Naive thymus-derived CD4-positive, alpha-beta T cell (primary cell): ENCODE results near the gene BTG1. TPM values are rescaled to one million over a fixed set of nuclear protein-coding genes. Genes with fewer than 3 reads are reported as not detected.

Source experiments
- ATAC-seq: fragments of 150-1000 bp; cut with Tn5 transposase; 2 replicates; pipeline ENCODE4 v1.10.0; 2021; ENCODE audit warnings: mild to moderate bottlenecking, moderate library complexity
- CTCF ChIA-PET: fragments of 350-600 bp; sonication (Branson Sonifier 250); formaldehyde crosslinking; loops from one replicate; lab custom pipeline; 2021; ENCODE audit warnings: antibody characterized with exemption; lab: Charles Lee
- POLR2A ChIA-PET: fragments of 350-600 bp; sonication (Branson Sonifier 250); formaldehyde crosslinking; loops from one replicate; lab custom pipeline; 2021; ENCODE audit warnings: antibody characterized with exemption, inconsistent platforms; lab: Charles Lee
- DNase-seq, 9 donors: peaks; one replicate each; pipeline versions ENCODE4 v3.0.0 to v3.0.0-alpha.2; 2020 to 2022; ENCODE audit warnings: mixed read lengths in 1 of 9
- H3K27ac ChIP-seq: one replicate; pipeline ENCODE4 v1.7.0; 2013; ENCODE audit warnings: mild to moderate bottlenecking, low read depth, low read length, moderate library complexity
- H3K27me3 ChIP-seq, 2 donors: one replicate each; pipeline ENCODE4 v1.7.0; 2013; ENCODE audit warnings: low read length in 2 of 2, mild to moderate bottlenecking in 2 of 2, moderate library complexity in 2 of 2; ENCODE audit not compliant: control insufficient read depth in 2 of 2, insufficient read depth in 2 of 2
- H3K36me3 ChIP-seq, 3 experiments: 1 replicate in 2 of 3; 2 replicates in 1 of 3; pipeline ENCODE4 v1.7.0; 2013; ENCODE audit warnings: low read length in 3 of 3, mild to moderate bottlenecking in 3 of 3, moderate library complexity in 1 of 3; ENCODE audit not compliant: insufficient read depth in 3 of 3, control insufficient read depth in 2 of 3
- H3K4me1 ChIP-seq, 2 donors: one replicate each; pipeline ENCODE4 v1.7.0; 2013; ENCODE audit warnings: low read length in 2 of 2, mild to moderate bottlenecking in 2 of 2, moderate library complexity in 1 of 2; ENCODE audit not compliant: control insufficient read depth in 2 of 2, insufficient read depth in 2 of 2
- H3K4me3 ChIP-seq: 2 replicates; pipeline ENCODE4 v1.7.0; 2013; ENCODE audit warnings: mild to moderate bottlenecking, low read length
- H3K9me3 ChIP-seq, 3 experiments: 1 replicate in 2 of 3; 2 replicates in 1 of 3; pipeline ENCODE4 v1.7.0; 2013; ENCODE audit warnings: low read length in 3 of 3; ENCODE audit not compliant: control insufficient read depth in 2 of 3
- H3K27ac Mint-ChIP-seq, 9 donors: one replicate each; pipeline ENCODE4 v1.8.0; 2020 to 2022; ENCODE audit warnings: mixed read lengths in 9 of 9, mild to moderate bottlenecking in 8 of 9, moderate library complexity in 5 of 9, inconsistent platforms in 2 of 9
- H3K27me3 Mint-ChIP-seq, 5 donors: one replicate each; pipeline ENCODE4 v1.8.0; 2021 to 2022; ENCODE audit warnings: mixed read lengths in 5 of 5, mild to moderate bottlenecking in 1 of 5
- H3K36me3 Mint-ChIP-seq, 5 donors: one replicate each; pipeline ENCODE4 v1.8.0; 2020 to 2022; ENCODE audit warnings: mixed read lengths in 5 of 5, mild to moderate bottlenecking in 3 of 5, inconsistent platforms in 1 of 5
- H3K4me1 Mint-ChIP-seq, 7 donors: one replicate each; pipeline ENCODE4 v1.8.0; 2020 to 2022; ENCODE audit warnings: mixed read lengths in 7 of 7, mild to moderate bottlenecking in 3 of 7, inconsistent platforms in 1 of 7
- H3K4me3 Mint-ChIP-seq, 10 donors: one replicate each; pipeline ENCODE4 v1.8.0; 2020 to 2022; ENCODE audit warnings: mild to moderate bottlenecking in 10 of 10, mixed read lengths in 10 of 10, moderate library complexity in 6 of 10, inconsistent platforms in 2 of 10
- H3K9me3 Mint-ChIP-seq, 11 donors: one replicate each; pipeline ENCODE4 v1.8.0; 2020 to 2022; ENCODE audit warnings: mixed read lengths in 11 of 11, mild to moderate bottlenecking in 4 of 11, inconsistent platforms in 1 of 11, moderate library complexity in 1 of 11
- intact Hi-C, 2 donors: fragments of 100-400 bp; cut with micrococcal nuclease; formaldehyde crosslinking; loops; one replicate each; pipeline ENCODE4 v1.15.1; 2023
- polyA plus RNA-seq, 2 donors: library from polyadenylated mRNA; unstranded; fragments of 300-500 nt; fragmentation: Illumina TruSeq; gene quantifications; one replicate each; pipeline ENCODE4 v1.2.3, GENCODE V29; 2021
- total RNA-seq, 6 experiments: library from RNA in 5 of 6; stranded (reverse) in 5 of 6; gene quantifications; 1 replicate in 5 of 6; 2 replicates in 1 of 6; pipeline ENCODE4 v1.2.3 and lab custom pipeline; 2021 to 2026

Gene BTG1
- total and polyA plus RNA-seq, 7 experiments from 2014 or later: 188 to 1,246 (median 571) TPM

- peak; percentile 19 for ATAC-seq
- Mint-ChIP-seq H3K4me3 (peak overlapping the region; percentile 83 to 100 (median 98)), H3K4me1 (peaks cover 55 to 86% (median 72%) of the 10 kb centered on the region in 7 donors), H3K27me3 (no peaks in the 10 kb centered on the region), H3K9me3 (peaks cover 0 to 5% (median 0%) of the 10 kb centered on the region in 11 donors), H3K36me3 (peaks cover 13 to 44% (median 38%) of the 10 kb centered on the region in 5 donors), H3K27ac (peak overlapping the region; percentile 87 to 100 (median 98))
- DNase-seq: no peak
- intact Hi-C loops: loop anchor here (1.0 to 5.0 kb wide), 2 partner anchors 78 to 447 kb away; no protein-coding TSS in a partner anchor
- peak overlapping the region; percentile 46 for H3K4me3 ChIP-seq
- no peaks in the 10 kb centered on the region for H3K9me3 ChIP-seq
- peak overlapping the region; percentile 91 for H3K27ac ChIP-seq
- peaks cover 51 to 53% of the 10 kb centered on the region in 2 donors for H3K4me1 ChIP-seq
- POLR2A ChIA-PET: interaction anchor here (0.6 to 12.8 kb wide), 26 partner anchors 11 to 750 kb away, joined by 3 to 267 read pairs (median 8); partner anchors contain the start of gene BTG1
- H3K27me3 ChIP-seq: no peaks in the 10 kb centered on the region
- peaks cover 0 to 14% (median 2%) of the 10 kb centered on the region in 3 experiments for H3K36me3 ChIP-seq
- CTCF ChIA-PET: interaction anchor here (0.7 to 1.0 kb wide), 4 partner anchors 20 to 432 kb away, joined by 3 to 5 read pairs (median 3); no protein-coding TSS in a partner anchor
Measured at GRCh38 chr12:92134638-92135274, 10.9 kb downstream of the BTG1 start.

DNA sequence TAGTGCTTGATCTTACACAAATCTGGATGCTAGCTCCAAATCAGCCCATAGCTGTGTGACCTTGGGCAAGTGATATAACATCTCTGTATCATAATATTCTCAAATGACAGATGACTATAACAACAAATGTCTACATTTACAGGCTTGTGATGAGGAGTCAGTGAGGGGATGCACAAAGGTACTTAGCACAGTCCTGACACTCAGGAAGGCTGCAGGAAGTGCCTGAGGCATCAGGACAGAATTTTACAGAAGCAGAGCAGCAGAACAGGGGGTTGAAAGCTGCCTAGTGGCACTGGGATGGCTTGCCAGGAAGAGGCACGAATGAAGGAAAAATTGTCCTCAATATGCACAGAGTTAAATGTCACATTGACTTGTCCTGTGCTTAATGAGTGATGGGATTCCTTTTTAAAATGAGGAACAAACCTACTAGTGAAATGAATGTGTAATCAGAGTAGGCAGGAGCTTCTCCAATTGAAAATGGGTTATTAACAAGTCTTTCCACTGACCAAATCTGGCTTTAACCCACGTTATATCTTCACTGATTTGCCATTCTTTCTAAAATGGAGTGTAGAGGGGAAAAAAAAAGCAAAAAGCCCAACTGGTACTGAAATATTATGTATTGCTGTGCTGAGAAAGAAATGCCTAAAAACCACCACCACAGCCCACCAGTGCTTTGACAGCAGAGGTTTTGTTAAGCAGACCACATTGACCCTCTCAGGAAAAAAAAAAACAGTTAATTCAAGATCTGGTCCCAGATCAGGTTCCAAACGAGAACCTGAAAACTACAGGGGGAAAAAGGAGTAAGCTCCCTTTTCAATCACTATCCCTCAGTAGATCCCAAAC, 11.6 kb downstream of the BTG1 start:
- Histone ChIP-seq H3K27ac (peak overlapping the region; percentile 91), H3K27me3 (no peaks in the 10 kb centered on the region), H3K4me1 (peaks cover 51 to 60% of the 10 kb centered on the region in 2 donors), H3K9me3 (no peaks in the 10 kb centered on the region), H3K4me3 (peak overlapping the region; percentile 46), H3K36me3 (peaks cover 0 to 8% (median 0%) of the 10 kb centered on the region in 3 experiments)
- H3K4me1 Mint-ChIP-seq: peaks cover 59 to 88% (median 79%) of the 10 kb centered on the region in 7 donors
- H3K36me3 Mint-ChIP-seq: peaks cover 10 to 44% (median 40%) of the 10 kb centered on the region in 5 donors
- no peak for DNase-seq
- H3K27me3 Mint-ChIP-seq: no peaks in the 10 kb centered on the region
- ChIA-PET CTCF (interaction anchor here (0.7 to 1.0 kb wide), 7 partner anchors 19 to 433 kb away, joined by 3 to 5 read pairs (median 3); no protein-coding TSS in a partner anchor), POLR2A (interaction anchor here (0.6 to 12.8 kb wide), 29 partner anchors 12 to 535 kb away, joined by 3 to 267 read pairs (median 5); partner anchors contain the start of gene BTG1)
- ATAC-seq: peak; percentile 6
- peak overlapping the region; percentile 83 to 100 (median 98) for H3K4me3 Mint-ChIP-seq
- intact Hi-C loops: loop anchor here in 1 of 2 donors (2.0 kb wide), 1 partner anchor 19 kb away; no protein-coding TSS in a partner anchor
- peak overlapping the region; percentile 87 to 100 (median 98) for H3K27ac Mint-ChIP-seq
- peaks cover 0 to 5% (median 0%) of the 10 kb centered on the region in 11 donors for H3K9me3 Mint-ChIP-seq

DNA sequence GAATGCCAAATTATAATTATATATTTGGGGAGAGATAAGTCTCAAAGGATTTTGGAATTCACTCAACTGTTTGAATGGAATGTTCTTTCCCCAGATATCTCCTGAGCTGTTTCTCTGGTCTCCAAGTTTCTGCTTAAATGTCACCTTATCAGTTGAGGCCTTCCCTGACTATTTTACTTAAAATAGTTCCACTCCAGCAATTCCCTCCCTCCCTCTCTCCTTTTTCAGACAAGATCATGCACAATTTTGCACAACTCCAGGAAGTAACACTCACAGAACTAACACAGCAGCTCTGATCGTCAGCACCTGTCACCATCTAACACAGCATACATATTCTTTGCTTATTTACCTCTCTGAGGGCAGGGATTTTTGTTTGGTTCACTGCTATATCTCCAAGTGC, 12.5 kb downstream of the BTG1 start:
- peak overlapping the region; percentile 87 to 100 (median 98) for H3K27ac Mint-ChIP-seq
- no peak for ATAC-seq
- CTCF ChIA-PET: interaction anchor here (0.9 to 1.0 kb wide), 2 partner anchors 28 to 94 kb away, joined by 3 read pairs; no protein-coding TSS in a partner anchor

DNA sequence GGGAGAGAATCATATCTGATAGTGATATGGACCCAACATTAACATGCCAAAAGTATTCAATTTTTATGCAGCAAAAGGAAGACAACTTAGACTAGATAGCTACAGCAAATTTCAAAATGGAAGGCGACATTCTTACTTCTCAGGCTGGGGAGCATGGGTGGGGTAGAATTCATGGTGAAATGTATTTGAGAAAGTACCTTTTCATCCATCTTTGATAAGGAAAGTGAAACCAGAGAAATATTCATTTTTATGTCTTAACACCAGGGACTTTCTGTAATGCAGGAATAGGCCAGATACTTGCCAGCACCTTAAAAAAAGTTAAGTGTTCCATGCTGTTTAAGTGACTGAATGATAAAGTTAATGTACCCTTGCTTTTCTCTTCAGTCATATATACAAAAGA, 13.4 kb downstream of the BTG1 start:
- intact Hi-C loops: loop anchor here (1.0 to 2.0 kb wide), 3 partner anchors 8 to 17 kb away; no protein-coding TSS in a partner anchor
- DNase-seq (peak in 5 of 9 donors; percentile 46 to 63 (median 55)), ATAC-seq (peak; percentile 50)
- H3K36me3 Mint-ChIP-seq: peaks cover 10 to 35% (median 32%) of the 10 kb centered on the region in 5 donors
- no peaks in the 10 kb centered on the region for H3K27me3 Mint-ChIP-seq
- H3K9me3 ChIP-seq: no peaks in the 10 kb centered on the region
- peaks cover 69 to 99% (median 88%) of the 10 kb centered on the region in 7 donors for H3K4me1 Mint-ChIP-seq
- H3K9me3 Mint-ChIP-seq: peaks cover 0 to 7% (median 0%) of the 10 kb centered on the region in 11 donors
- CTCF ChIA-PET: interaction anchor here (0.7 kb wide), 1 partner anchor 102 kb away, joined by 3 read pairs; no protein-coding TSS in a partner anchor
- no peaks in the 10 kb centered on the region for H3K27me3 ChIP-seq
- POLR2A ChIA-PET: interaction anchor here (0.6 to 12.8 kb wide), 15 partner anchors 10 to 436 kb away, joined by 3 to 267 read pairs (median 14); partner anchors contain the start of gene BTG1
- H3K27ac Mint-ChIP-seq: peak overlapping the region; percentile 87 to 100 (median 93)
- peak overlapping the region; percentile 10 for H3K4me3 ChIP-seq
- peaks cover 51 to 77% of the 10 kb centered on the region in 2 donors for H3K4me1 ChIP-seq
- H3K27ac ChIP-seq: peak overlapping the region; percentile 91
- peak overlapping the region; percentile 42 to 100 (median 96) for H3K4me3 Mint-ChIP-seq
- no peaks in the 10 kb centered on the region for H3K36me3 ChIP-seq

More for the DNA sequence above, 12.5 kb downstream of the BTG1 start:
- H3K27me3 ChIP-seq: no peaks in the 10 kb centered on the region
- peak overlapping the region; percentile 79 to 100 (median 98) for H3K4me3 Mint-ChIP-seq
- H3K36me3 ChIP-seq: peaks cover 0 to 2% (median 0%) of the 10 kb centered on the region in 3 experiments
- H3K9me3 ChIP-seq: no peaks in the 10 kb centered on the region
- peaks cover 10 to 38% (median 35%) of the 10 kb centered on the region in 5 donors for H3K36me3 Mint-ChIP-seq
- POLR2A ChIA-PET: interaction anchor here (0.5 to 12.8 kb wide), 24 partner anchors 11 to 321 kb away, joined by 3 to 267 read pairs (median 5); partner anchors contain the start of gene BTG1
- no peak for DNase-seq
- intact Hi-C loops: loop anchor here in 1 of 2 donors (2.0 kb wide), 1 partner anchor 18 kb away; no protein-coding TSS in a partner anchor
- H3K9me3 Mint-ChIP-seq: peaks cover 0 to 5% (median 0%) of the 10 kb centered on the region in 11 donors
- no peaks in the 10 kb centered on the region for H3K27me3 Mint-ChIP-seq
- peak overlapping the region; percentile 46 for H3K4me3 ChIP-seq
- peaks cover 64 to 90% (median 87%) of the 10 kb centered on the region in 7 donors for H3K4me1 Mint-ChIP-seq
- peaks cover 51 to 69% of the 10 kb centered on the region in 2 donors for H3K4me1 ChIP-seq
- peak overlapping the region; percentile 91 for H3K27ac ChIP-seq

GRCh38 chr12:92130999-92131398, 14.6 kb downstream of the BTG1 start:
- no peaks in the 10 kb centered on the region for H3K27me3 Mint-ChIP-seq
- peak overlapping the region; percentile 87 to 100 (median 93) for H3K27ac Mint-ChIP-seq
- ChIA-PET CTCF (interaction anchor here (0.6 to 1.1 kb wide), 2 partner anchors 46 to 265 kb away, joined by 4 to 6 read pairs; no protein-coding TSS in a partner anchor), POLR2A (interaction anchor here (0.7 to 12.8 kb wide), 17 partner anchors 9 to 140 kb away, joined by 3 to 267 read pairs (median 6); partner anchors contain the start of gene BTG1)
- H3K4me3 ChIP-seq: peak overlapping the region; percentile 10
- no peaks in the 10 kb centered on the region for H3K9me3 ChIP-seq
- peaks cover 69 to 100% (median 86%) of the 10 kb centered on the region in 7 donors for H3K4me1 Mint-ChIP-seq
- peaks cover 49 to 78% of the 10 kb centered on the region in 2 donors for H3K4me1 ChIP-seq
- intact Hi-C loops: loop anchor here in 1 of 2 donors (1.0 to 2.0 kb wide), 2 partner anchors 16 to 50 kb away; no protein-coding TSS in a partner anchor
- peaks cover 5 to 32% (median 29%) of the 10 kb centered on the region in 5 donors for H3K36me3 Mint-ChIP-seq
- peak overlapping the region; percentile 79 to 100 (median 96) for H3K4me3 Mint-ChIP-seq
- peak overlapping the region; percentile 91 for H3K27ac ChIP-seq
- H3K36me3 ChIP-seq: no peaks in the 10 kb centered on the region
- H3K9me3 Mint-ChIP-seq: peaks cover 0 to 6% (median 0%) of the 10 kb centered on the region in 11 donors
- DNase-seq (no peak), ATAC-seq (no peak)
- no peaks in the 10 kb centered on the region for H3K27me3 ChIP-seq
